Mesenchymal stem cell (in vitro differentiated cells and primary cell): Measurements from ENCODE around the gene ADTRP.

ENCODE experiments used
- DNase-seq: peaks from one replicate; pipeline ENCODE4 v3.0.0-alpha.2; 2013
- H2AFZ ChIP-seq: one replicate; pipeline ENCODE4 v1.6.1; 2013; ENCODE audit warnings: low read depth, mild to moderate bottlenecking, control low read depth, inconsistent platforms, low read length, moderate library complexity
- H2AK5ac ChIP-seq: 2 replicates; pipeline ENCODE4 v1.6.1; 2013; ENCODE audit warnings: low read length, moderate library complexity, mild to moderate bottlenecking, inconsistent platforms; ENCODE audit not compliant: severe bottlenecking
- H2BK120ac ChIP-seq: one replicate; pipeline ENCODE4 v1.6.1; 2013; ENCODE audit warnings: low read depth, mild to moderate bottlenecking, inconsistent platforms, low read length, moderate library complexity
- H2BK12ac ChIP-seq, 2 experiments: one replicate each; pipeline ENCODE4 v1.6.1; 2013; ENCODE audit warnings: inconsistent platforms in 2 of 2, low read length in 2 of 2, mild to moderate bottlenecking in 2 of 2, moderate library complexity in 2 of 2, control low read depth in 1 of 2
- H2BK15ac ChIP-seq: one replicate; pipeline ENCODE4 v1.6.1; 2013; ENCODE audit warnings: mild to moderate bottlenecking, low read depth, inconsistent platforms; ENCODE audit not compliant: poor library complexity, severe bottlenecking
- H2BK5ac ChIP-seq: 2 replicates; pipeline ENCODE4 v1.6.1; 2013; ENCODE audit warnings: low read depth, mild to moderate bottlenecking, low read length, control low read depth, inconsistent platforms; ENCODE audit not compliant: poor library complexity, severe bottlenecking
- H3K14ac ChIP-seq, 2 experiments: one replicate each; pipeline ENCODE4 v1.6.1; 2013; ENCODE audit warnings: inconsistent platforms in 2 of 2, low read length in 2 of 2, control low read depth in 1 of 2, mild to moderate bottlenecking in 1 of 2, moderate library complexity in 1 of 2
- H3K18ac ChIP-seq, 2 experiments: one replicate each; pipeline ENCODE4 v1.6.1; 2013; ENCODE audit warnings: inconsistent platforms in 2 of 2, low read length in 2 of 2, control low read depth in 1 of 2, low read depth in 1 of 2, mild to moderate bottlenecking in 1 of 2
- H3K23ac ChIP-seq, 2 experiments: one replicate each; pipeline ENCODE4 v1.6.1; 2013; ENCODE audit warnings: inconsistent platforms in 2 of 2, low read length in 2 of 2, mild to moderate bottlenecking in 2 of 2, moderate library complexity in 2 of 2, control low read depth in 1 of 2
- H3K27ac ChIP-seq: 2 replicates; pipeline ENCODE4 v1.5.1; 2013; ENCODE audit warnings: mild to moderate bottlenecking, moderate library complexity, low read length, control low read depth, inconsistent platforms; ENCODE audit not compliant: poor library complexity, severe bottlenecking
- H3K27me3 ChIP-seq, 2 experiments: 2 replicates each; pipeline versions ENCODE4 v1.6.1 to v1.7.0; 2013; ENCODE audit warnings: low read length in 2 of 2, mild to moderate bottlenecking in 2 of 2, moderate library complexity in 2 of 2, control low read depth in 1 of 2, inconsistent platforms in 1 of 2; ENCODE audit not compliant: control insufficient read depth in 1 of 2, insufficient read depth in 1 of 2
- H3K36me3 ChIP-seq, 2 experiments: 2 replicates each; pipeline versions ENCODE4 v1.6.1 to v1.7.0; 2013; ENCODE audit warnings: low read length in 2 of 2, control low read depth in 1 of 2, inconsistent platforms in 1 of 2, low read depth in 1 of 2, mild to moderate bottlenecking in 1 of 2; ENCODE audit not compliant: insufficient read depth in 2 of 2, control insufficient read depth in 1 of 2
- H3K4ac ChIP-seq, 2 experiments: one replicate each; pipeline ENCODE4 v1.6.1; 2013; ENCODE audit warnings: inconsistent platforms in 2 of 2, low read length in 2 of 2, mild to moderate bottlenecking in 2 of 2, moderate library complexity in 2 of 2, control low read depth in 1 of 2, low read depth in 1 of 2
- H3K4me1 ChIP-seq: 2 replicates; pipeline ENCODE4 v1.6.1; 2013; ENCODE audit warnings: low read depth, low read length, control low read depth; ENCODE audit not compliant: control insufficient read depth, insufficient read depth
- H3K4me2 ChIP-seq: 2 replicates; pipeline ENCODE4 v1.6.1; 2013; ENCODE audit warnings: low read length, mild to moderate bottlenecking, inconsistent platforms; ENCODE audit not compliant: poor library complexity, severe bottlenecking
- H3K4me3 ChIP-seq, 2 experiments: 2 replicates each; pipeline versions ENCODE4 v1.5.1 to v1.7.0; 2013; ENCODE audit warnings: low read length in 2 of 2, mild to moderate bottlenecking in 2 of 2, control low read depth in 1 of 2, low read depth in 1 of 2; ENCODE audit not compliant: insufficient read depth in 1 of 2
- H3K79me1 ChIP-seq: replicated peaks from 2 replicates; pipeline ENCODE4 v1.6.1; 2013; ENCODE audit warnings: mild to moderate bottlenecking, control low read depth, low read length, inconsistent platforms; ENCODE audit not compliant: poor library complexity, severe bottlenecking
- H3K9ac ChIP-seq: 2 replicates; pipeline ENCODE4 v1.7.0; 2013; ENCODE audit warnings: mild to moderate bottlenecking, low read length, moderate library complexity
- H3K9me3 ChIP-seq: 2 replicates; pipeline ENCODE4 v1.7.0; 2013; ENCODE audit warnings: mild to moderate bottlenecking, low read length; ENCODE audit not compliant: control insufficient read depth
- H4K8ac ChIP-seq: one replicate; pipeline ENCODE4 v1.6.1; 2013; ENCODE audit warnings: inconsistent platforms, mild to moderate bottlenecking, low read length, moderate library complexity
- H4K91ac ChIP-seq: one replicate; pipeline ENCODE4 v1.6.1; 2013; ENCODE audit warnings: mild to moderate bottlenecking, low read length, inconsistent platforms
- WGBS: methylation state at CpG from one replicate; pipeline ENCODE4 v1.1.7; 2013; ENCODE audit warnings: mixed read lengths; 5-methylcytosine and 5-hydroxymethylcytosine counted together

Gene ADTRP

GRCh38 chr6:11722805-11723631, 55.6 kb downstream of the ADTRP start:
- Histone ChIP-seq H4K8ac (no peak overlapping the region), H3K18ac (no peak overlapping the region)

GRCh38 chr6:11722220-11722619, 56.4 kb downstream of the ADTRP start:
- Histone ChIP-seq H3K27ac (no peak overlapping the region), H2BK15ac (no peak overlapping the region), H3K4me3 (no peak overlapping the region), H3K4ac (no peak overlapping the region), H4K91ac (no peak overlapping the region), H3K9ac (no peak overlapping the region), H3K4me2 (no peak overlapping the region), H3K23ac (no peak overlapping the region), H3K79me1 (no peaks in the 10 kb centered on the region), H2AFZ (no peak overlapping the region), H3K9me3 (no peaks in the 10 kb centered on the region), H3K4me1 (no peaks in the 10 kb centered on the region), H3K36me3 (peaks cover 0 to 56% of the 10 kb centered on the region in 2 experiments), H3K27me3 (no peaks in the 10 kb centered on the region), H2BK120ac (no peak overlapping the region), H2BK5ac (no peak overlapping the region), H3K14ac (no peak overlapping the region), H4K8ac (no peak overlapping the region), H3K18ac (no peak overlapping the region), H2AK5ac (no peak overlapping the region), H2BK12ac (no peak overlapping the region)
- no peak for DNase-seq
- 93% methylated on average over 5 of the region's 6 CpGs for WGBS

More at GRCh38 chr6:11722805-11723631, 55.6 kb downstream of the ADTRP start:
- Histone ChIP-seq H3K4me2 (no peak overlapping the region), H3K4ac (no peak overlapping the region), H2BK12ac (no peak overlapping the region), H3K14ac (no peak overlapping the region), H3K27ac (no peak overlapping the region), H3K4me3 (no peak overlapping the region), H2BK120ac (no peak overlapping the region), H2AFZ (no peak overlapping the region), H3K79me1 (no peaks in the 10 kb centered on the region), H2BK5ac (no peak overlapping the region), H2AK5ac (no peak overlapping the region), H3K9me3 (no peaks in the 10 kb centered on the region), H3K23ac (no peak overlapping the region), H3K4me1 (no peaks in the 10 kb centered on the region), H3K36me3 (peaks cover 0 to 61% of the 10 kb centered on the region in 2 experiments), H3K9ac (no peak overlapping the region), H3K27me3 (no peaks in the 10 kb centered on the region), H2BK15ac (no peak overlapping the region), H4K91ac (no peak overlapping the region)
- no peak for DNase-seq
- 90% methylated on average over 9 of the region's 9 CpGs for WGBS

DNA sequence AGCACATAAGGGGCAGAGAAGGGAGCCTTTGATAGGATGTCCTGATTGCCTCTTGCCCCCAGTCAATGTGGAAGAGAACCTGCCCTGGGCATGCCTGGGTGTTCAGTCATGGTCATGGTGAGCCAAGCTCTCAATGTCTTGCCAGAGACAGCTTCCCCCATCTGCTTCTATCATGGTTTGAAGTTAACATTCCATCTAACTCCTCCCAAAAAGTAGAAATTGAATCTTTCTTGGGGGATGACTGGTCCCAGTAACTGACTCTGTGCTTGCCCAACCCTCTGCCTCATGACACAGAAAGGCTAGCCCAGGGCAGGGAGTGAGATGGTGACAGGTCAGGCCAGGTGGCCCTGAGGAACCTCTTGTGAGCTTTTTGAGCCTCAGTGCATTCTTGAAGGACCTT, 60.1 kb downstream of the ADTRP start:
- Histone ChIP-seq H4K8ac (no peak overlapping the region), H3K9me3 (no peaks in the 10 kb centered on the region), H3K18ac (no peak overlapping the region), H2AFZ (no peak overlapping the region), H3K27ac (no peak overlapping the region), H3K4me2 (no peak overlapping the region), H3K4me1 (peaks cover 2% of the 10 kb centered on the region), H2AK5ac (no peak overlapping the region), H3K14ac (no peak overlapping the region), H3K27me3 (no peaks in the 10 kb centered on the region), H2BK15ac (no peak overlapping the region), H4K91ac (no peak overlapping the region), H3K9ac (no peak overlapping the region), H3K23ac (no peak overlapping the region), H2BK12ac (no peak overlapping the region), H3K4ac (no peak overlapping the region), H3K4me3 (no peak overlapping the region), H2BK5ac (no peak overlapping the region), H3K79me1 (no peaks in the 10 kb centered on the region), H2BK120ac (no peak overlapping the region), H3K36me3 (peaks cover 0 to 34% of the 10 kb centered on the region in 2 experiments)
- DNase-seq: no peak

- H2BK120ac ChIP-seq: no peak overlapping the region
- H3K4me2 ChIP-seq: no peak overlapping the region
- H3K27ac ChIP-seq: no peak overlapping the region
- no peak overlapping the region for H4K8ac ChIP-seq
- H3K4me3 ChIP-seq: no peak overlapping the region
- no peak overlapping the region for H3K4ac ChIP-seq
- no peak overlapping the region for H2AK5ac ChIP-seq
- no peak for DNase-seq
- H3K23ac ChIP-seq: no peak overlapping the region
- H3K4me1 ChIP-seq: peaks cover 2% of the 10 kb centered on the region
- H3K18ac ChIP-seq: peak overlapping the region in 1 of 2 experiments; percentile 29
- H3K9me3 ChIP-seq: no peaks in the 10 kb centered on the region
- H4K91ac ChIP-seq: peak overlapping the region; percentile 18
- H3K36me3 ChIP-seq: peaks cover 0 to 33% of the 10 kb centered on the region in 2 experiments
- 100% methylated on average over 1 of the region's 1 CpG for WGBS
- peak overlapping the region; percentile 18 for H3K9ac ChIP-seq
- no peak overlapping the region for H2BK5ac ChIP-seq
- no peak overlapping the region for H3K14ac ChIP-seq
- H3K27me3 ChIP-seq: no peaks in the 10 kb centered on the region
- no peak overlapping the region for H2AFZ ChIP-seq
- H2BK15ac ChIP-seq: no peak overlapping the region
- no peaks in the 10 kb centered on the region for H3K79me1 ChIP-seq
- H2BK12ac ChIP-seq: no peak overlapping the region
Observed at GRCh38 chr6:11718031-11718430, 60.6 kb downstream of the ADTRP start.
